ENCODE data around the gene DNAJB6. TPM values are rescaled to one million over a fixed set of nuclear protein-coding genes. Genes with fewer than 3 reads are reported as not detected.
A peak's percentile ranks its signal among the peaks of the same experiment; 100 is the strongest.
"Not testable (repeated sequence)": the region's sequence is repeated elsewhere in the genome, so short reads cannot be mapped to it uniquely, and the experiment has no call there.

The DNAJB6 gene
- total and polyA plus RNA-seq, 7 donors: 71.5 to 145 (median 120) TPM

GRCh38 chr7:157318015-157318706 is 18.6 kb upstream of the DNAJB6 start:
- no peak overlapping the region for H3K27ac ChIP-seq

GRCh38 chr7:157320608-157320980 is 16.2 kb upstream of the DNAJB6 start:
- intact Hi-C loops (cut with DNase I): no loop called here
- TF ChIP-seq POLR2AphosphoS5 (IDR thresholded peaks at IDR 0.05): no peak
- TF ChIP-seq POLR2A (IDR thresholded peaks at IDR 0.05): no peak
- TF ChIP-seq CTCF (IDR thresholded peaks at IDR 0.05): no peak
- TF ChIP-seq EP300 (IDR thresholded peaks at IDR 0.05): no peak
- Histone ChIP-seq H3K4me3 (no peak overlapping the region), H3K27me3 (no peaks in the 10 kb centered on the region), H3K9me3 (no peaks in the 10 kb centered on the region), H3K4me1 (no peaks in the 10 kb centered on the region), H3K27ac (peak overlapping the region in 1 of 4 donors; percentile 10), H3K36me3 (no peaks in the 10 kb centered on the region)
- DNase-seq: no peak
- 77 to 83% methylated on average over 4 of the region's 4 CpGs for WGBS, 2 donors

More at GRCh38 chr7:157318015-157318706, 18.6 kb upstream of the DNAJB6 start:
- no peaks in the 10 kb centered on the region for H3K36me3 ChIP-seq
- WGBS, 2 donors: 55 to 64% methylated on average over 14 of the region's 14 CpGs
- H3K4me1 ChIP-seq: no peaks in the 10 kb centered on the region
- H3K4me3 ChIP-seq: no peak overlapping the region
- intact Hi-C loops (cut with DNase I): no loop called here
- TF ChIP-seq POLR2A (IDR thresholded peaks at IDR 0.05) (no peak), EP300 (IDR thresholded peaks at IDR 0.05) (no peak), CTCF (IDR thresholded peaks at IDR 0.05) (no peak), POLR2AphosphoS5 (IDR thresholded peaks at IDR 0.05) (no peak)
- DNase-seq: no peak
- H3K27me3 ChIP-seq: no peaks in the 10 kb centered on the region
- no peaks in the 10 kb centered on the region for H3K9me3 ChIP-seq

- WGBS, 2 donors: 88% methylated on average over 4 of the region's 4 CpGs
- Histone ChIP-seq H3K4me3 (no peak overlapping the region), H3K36me3 (no peaks in the 10 kb centered on the region), H3K4me1 (no peaks in the 10 kb centered on the region), H3K9me3 (no peaks in the 10 kb centered on the region), H3K27me3 (no peaks in the 10 kb centered on the region), H3K27ac (no peak overlapping the region)
- TF ChIP-seq POLR2AphosphoS5 (IDR thresholded peaks at IDR 0.05): no peak
- TF ChIP-seq POLR2A (IDR thresholded peaks at IDR 0.05): no peak
- TF ChIP-seq CTCF (IDR thresholded peaks at IDR 0.05): no peak
- TF ChIP-seq EP300 (IDR thresholded peaks at IDR 0.05): no peak
- DNase-seq: no peak
- intact Hi-C loops (cut with DNase I): no loop called here
Observed at GRCh38 chr7:157323401-157323800, 13.4 kb upstream of the DNAJB6 start.

- H3K36me3 ChIP-seq: no peaks in the 10 kb centered on the region
- no peak overlapping the region for H3K27ac ChIP-seq
- WGBS, 2 donors: 80 to 84% methylated on average over 12 of the region's 12 CpGs
- TF ChIP-seq POLR2A (IDR thresholded peaks at IDR 0.05) (no peak), POLR2AphosphoS5 (IDR thresholded peaks at IDR 0.05) (no peak)
- peaks cover 0 to 4% (median 0%) of the 10 kb centered on the region in 3 donors for H3K27me3 ChIP-seq
- intact Hi-C loops (cut with DNase I): no loop called here
- DNase-seq: no peak
- H3K4me3 ChIP-seq: no peak overlapping the region
- no peaks in the 10 kb centered on the region for H3K4me1 ChIP-seq
- no peaks in the 10 kb centered on the region for H3K9me3 ChIP-seq
Observed at GRCh38 chr7:157329447-157329846, 7.4 kb upstream of the DNAJB6 start.

- not testable (repeated sequence) for H3K27ac ChIP-seq, H3K9me3 ChIP-seq, DNase-seq, H3K36me3 ChIP-seq, H3K4me3 ChIP-seq, H3K4me1 ChIP-seq, H3K27me3 ChIP-seq
- WGBS, 2 donors: 80 to 92% methylated on average over 10 of the region's 10 CpGs
- intact Hi-C loops (cut with DNase I): loop anchor here (10.0 kb wide), 2 partner anchors 196 to 436 kb away; partner anchors contain the start of genes LMBR1 and UBE3C
Observed at GRCh38 chr7:157330567-157330966, 6.2 kb upstream of the DNAJB6 start.

DNA sequence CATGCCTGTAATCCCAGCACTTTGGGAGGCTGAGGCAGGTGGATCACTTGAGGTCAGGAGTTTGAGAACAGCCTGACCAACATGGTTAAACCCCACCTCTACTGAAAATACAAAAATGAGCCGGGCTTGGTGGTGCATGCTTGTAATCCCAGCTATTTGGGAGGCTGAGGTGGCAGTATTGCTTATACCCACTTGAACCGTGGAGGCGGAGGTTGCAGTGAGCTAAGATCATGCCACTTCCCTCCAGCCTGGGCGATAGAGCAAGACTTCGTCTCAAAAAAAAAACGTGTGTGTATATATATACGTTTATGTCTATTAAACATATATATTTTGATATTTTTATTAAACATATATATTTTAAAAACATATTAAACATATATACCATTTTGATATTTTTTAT is 5.8 kb upstream of the DNAJB6 start:
- intact Hi-C loops (cut with DNase I): loop anchor here (10.0 kb wide), 2 partner anchors 196 to 436 kb away; partner anchors contain the start of genes LMBR1 and UBE3C
- not testable (repeated sequence) for H3K36me3 ChIP-seq, H3K4me1 ChIP-seq, H3K27me3 ChIP-seq, H3K9me3 ChIP-seq, DNase-seq, H3K4me3 ChIP-seq, H3K27ac ChIP-seq
- 71 to 73% methylated on average over 7 of the region's 7 CpGs for WGBS, 2 donors
